GM12891 (cell line): ENCODE measurements around the gene DHRS7.
A peak's percentile ranks its signal among the peaks of the same experiment; 100 is the strongest.

ENCODE experiments used
- DNase-seq: peaks from one replicate; pipeline ENCODE4 v3.0.0; 2011; ENCODE audit warnings: low spot score; ENCODE audit not compliant: insufficient read length
- FAIRE-seq: peaks from 2 replicates; lab custom pipeline; 2011; peaks lifted over from hg19 to GRCh38; lab: Jason Lieb, UNC
- PAX5 ChIP-seq: IDR thresholded peaks from 2 replicates; pipeline ENCODE4 v1.6.1; 2011; ENCODE audit warnings: low read length, moderate library complexity, mild to moderate bottlenecking; ENCODE audit not compliant: insufficient read depth, severe bottlenecking
- POLR2A ChIP-seq: IDR thresholded peaks from 2 replicates; pipeline ENCODE4 v1.6.1; 2011; ENCODE audit warnings: low read depth, low read length, control low read depth
- POLR2AphosphoS5 ChIP-seq: IDR thresholded peaks from 2 replicates; pipeline ENCODE4 v1.6.1; 2011; ENCODE audit warnings: low read depth, low read length, control low read depth
- POU2F2 ChIP-seq: IDR thresholded peaks from 2 replicates; pipeline ENCODE4 v1.6.1; 2011; ENCODE audit warnings: low read depth, mild to moderate bottlenecking, control low read depth, low read length, moderate library complexity
- SPI1 ChIP-seq: IDR thresholded peaks from 2 replicates; pipeline ENCODE4 v1.6.1; 2011; ENCODE audit warnings: low read depth, low read length, control low read depth
- TAF1 ChIP-seq: IDR thresholded peaks from 2 replicates; pipeline ENCODE4 v1.6.1; 2011; ENCODE audit warnings: low read depth, low read length, control low read depth

Gene DHRS7

GRCh38 chr14:60188115-60188514, 22.9 kb upstream of the DHRS7 start:
- FAIRE-seq (peak; percentile 83), DNase-seq (no peak)
- TF ChIP-seq POLR2A (no peak), PAX5 (no peak), TAF1 (no peak), SPI1 (no peak), POU2F2 (no peak), POLR2AphosphoS5 (no peak)

- FAIRE-seq = peak; percentile 65
- no peak for DNase-seq
- no peak for TF ChIP-seq POLR2AphosphoS5
- TF ChIP-seq POU2F2 = no peak
- TF ChIP-seq POLR2A = no peak
- TF ChIP-seq PAX5 = no peak
- TF ChIP-seq TAF1 = no peak
- no peak for TF ChIP-seq SPI1
These were observed 19.8 kb upstream of the DHRS7 start for GRCh38 chr14:60184905-60185555.

GRCh38 chr14:60184146-60184904, 19.1 kb upstream of the DHRS7 start:
- DNase-seq = no peak
- peak; percentile 89 for FAIRE-seq
- TF ChIP-seq SPI1 (no peak), TAF1 (no peak), POLR2AphosphoS5 (no peak)

GRCh38 chr14:60183741-60184140, 18.5 kb upstream of the DHRS7 start:
- DNase-seq (no peak), FAIRE-seq (peak; percentile 58)
- no peak for TF ChIP-seq TAF1
- TF ChIP-seq POU2F2 = no peak
- TF ChIP-seq POLR2A = no peak
- TF ChIP-seq SPI1 = no peak
- TF ChIP-seq POLR2AphosphoS5 = no peak
- no peak for TF ChIP-seq PAX5

GRCh38 chr14:60183138-60183537, 17.9 kb upstream of the DHRS7 start:
- DNase-seq (no peak), FAIRE-seq (peak; percentile 78)
- TF ChIP-seq PAX5 (no peak), SPI1 (peak; percentile 80), TAF1 (no peak)

GRCh38 chr14:60179431-60179869, 14.3 kb upstream of the DHRS7 start:
- FAIRE-seq (peak; percentile 66), DNase-seq (no peak)

GRCh38 chr14:60178820-60179219, 13.6 kb upstream of the DHRS7 start:
- no peak for DNase-seq
- TF ChIP-seq POU2F2 (no peak), POLR2AphosphoS5 (no peak), TAF1 (no peak), PAX5 (no peak), POLR2A (no peak), SPI1 (no peak)
- FAIRE-seq = no peak

More at GRCh38 chr14:60179431-60179869, 14.3 kb upstream of the DHRS7 start:
- TF ChIP-seq PAX5 (no peak), SPI1 (no peak), TAF1 (no peak), POU2F2 (no peak), POLR2AphosphoS5 (no peak), POLR2A (no peak)

DNA sequence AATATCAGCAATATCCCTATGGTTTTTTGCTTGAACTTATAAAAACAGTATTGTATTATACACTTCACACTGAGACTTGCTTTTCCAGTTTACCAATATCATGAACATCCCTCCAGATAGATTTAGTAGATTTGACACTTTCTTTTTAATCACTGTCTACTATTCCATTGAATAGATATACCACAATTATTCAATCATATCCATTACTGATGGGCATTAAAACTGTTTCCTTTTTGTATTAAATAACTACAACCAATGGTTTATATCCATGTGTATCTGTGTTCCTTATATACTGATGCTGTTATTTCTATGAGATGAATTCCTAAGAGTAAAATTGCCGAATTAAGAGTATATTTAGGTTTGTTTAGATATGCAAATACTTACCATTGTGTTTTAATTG, 13.0 kb upstream of the DHRS7 start:
- no peak for TF ChIP-seq SPI1
- no peak for TF ChIP-seq POLR2AphosphoS5
- no peak for TF ChIP-seq POU2F2
- DNase-seq (no peak), FAIRE-seq (no peak)

GRCh38 chr14:60175255-60175902, 10.2 kb upstream of the DHRS7 start:
- FAIRE-seq = no peak

More at GRCh38 chr14:60175255-60175902, 10.2 kb upstream of the DHRS7 start:
- no peak for DNase-seq
- TF ChIP-seq POLR2A (no peak), SPI1 (peak; percentile 65), POU2F2 (no peak), PAX5 (no peak), TAF1 (no peak)
